ENCODE measurements around the gene NR2C2. TPM values are rescaled to one million over a fixed set of nuclear protein-coding genes. Genes with fewer than 3 reads are reported as not detected.

Gene NR2C2
- total and polyA plus RNA-seq, 9 of the 15 experiments (the other 6 are each of a cell fraction or from before 2014, with no cell fraction given) = 6.1 to 33.0 (median 14.6) TPM

DNA sequence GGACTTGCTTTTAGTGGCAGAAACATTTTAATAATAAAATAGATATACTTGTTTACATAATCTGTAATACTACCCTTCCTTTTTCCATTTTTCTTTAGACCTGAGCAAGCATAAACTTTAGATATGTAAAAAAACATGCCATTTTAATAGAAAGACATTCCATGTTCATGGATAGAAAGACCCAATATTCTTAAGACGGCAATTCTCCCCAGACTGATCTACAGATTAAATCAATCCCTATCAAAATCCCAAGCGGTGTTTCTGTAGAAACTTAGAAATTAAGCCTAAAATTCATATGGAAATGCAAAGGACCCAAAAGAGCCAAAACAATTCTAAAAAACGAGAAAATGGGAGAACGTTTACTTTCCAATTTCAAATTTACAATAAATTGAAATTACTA is 106.2 kb downstream of the NR2C2 start:
- BruUV-seq (replicated peaks) = no TSS peak
- WGBS (ENCODE audit: insufficient coverage, low coverage, missing lambda C conversion rate) = 62% methylated on average over 4 of the region's 4 CpGs
- Histone ChIP-seq H2AFZ (ENCODE audit: low read depth, low read length) (no peak overlapping the region), H4K20me1 (replicated peaks; ENCODE audit: control insufficient read depth, insufficient read depth, low read length) (peaks cover 36% of the 10 kb centered on the region), H3K79me2 (ENCODE audit: control insufficient read depth, insufficient read depth, low read length) (peaks cover 97% of the 10 kb centered on the region), H3K36me3 (ENCODE audit: control insufficient read depth, insufficient read depth, low read length) (peaks cover 92% of the 10 kb centered on the region), H3K9me3 (replicated peaks; ENCODE audit: control insufficient read depth, insufficient read depth, low read depth, low read length) (no peaks in the 10 kb centered on the region), H3K9ac (ENCODE audit: insufficient read depth in 1 of 2, low read depth in 2 of 2, low read length in 2 of 2) (peak overlapping the region in 1 of 2 experiments; percentile 14; a peak in 1 of 4 replicates), H3K9me1 (ENCODE audit: control insufficient read depth, insufficient read depth, low read length) (peaks cover 20% of the 10 kb centered on the region), H3K4me2 (ENCODE audit: insufficient read depth, low read length) (peak overlapping the region; percentile 64; the same call in 1 of the 2 replicates), H3K27ac (ENCODE audit: extremely low read depth, low read depth, low read length) (peak overlapping the region; percentile 71; the same call in 1 of the 3 replicates), H3K4me1 (replicated peaks in 1 of 2; ENCODE audit: control insufficient read depth in 2 of 2, insufficient read depth in 2 of 2, low read length in 2 of 2) (peaks cover 40 to 45% of the 10 kb centered on the region in 2 experiments), H3K27me3 (ENCODE audit: control insufficient read depth in 2 of 2, insufficient read depth in 2 of 2, low read length in 2 of 2) (no peaks in the 10 kb centered on the region), H3K4me3 (no peak overlapping the region)
- DNase-seq (ENCODE audit: extremely low read depth in 1 of 4, low spot score in 3 of 4) (no peak), FAIRE-seq (no peak), ATAC-seq (no peak)
- intact Hi-C loops (cut with micrococcal nuclease) (loop anchor here (2.0 to 5.0 kb wide), 3 partner anchors 45 to 126 kb away; partner anchors contain the start of gene RBSN), in situ Hi-C loops (cut with MboI) (no loop called here)
- POLR2A ChIA-PET = interaction anchor here (0.7 to 3.5 kb wide), 6 partner anchors 9 to 76 kb away, joined by 3 to 35 read pairs (median 4); partner anchors contain the start of gene MRPS25
- CTCF ChIA-PET (ENCODE audit: low intra/inter-chr PET ratio) = no interaction called here
- TF ChIP-seq, protein P1, sequence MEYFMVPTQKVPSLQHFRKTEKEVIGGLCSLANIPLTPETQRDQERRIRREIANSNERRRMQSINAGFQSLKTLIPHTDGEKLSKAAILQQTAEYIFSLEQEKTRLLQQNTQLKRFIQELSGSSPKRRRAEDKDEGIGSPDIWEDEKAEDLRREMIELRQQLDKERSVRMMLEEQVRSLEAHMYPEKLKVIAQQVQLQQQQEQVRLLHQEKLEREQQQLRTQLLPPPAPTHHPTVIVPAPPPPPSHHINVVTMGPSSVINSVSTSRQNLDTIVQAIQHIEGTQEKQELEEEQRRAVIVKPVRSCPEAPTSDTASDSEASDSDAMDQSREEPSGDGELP (CRISPR knock-in tag; IDR thresholded peaks at IDR 0.05; ENCODE audit: borderline replicate concordance) = no peak
- no peak for TF ChIP-seq HMGN3 (IDR thresholded peaks at IDR 0.05; ENCODE audit: borderline replicate concordance, extremely low read depth, insufficient read length, low read depth, low read length)
- TF ChIP-seq, protein P2, sequence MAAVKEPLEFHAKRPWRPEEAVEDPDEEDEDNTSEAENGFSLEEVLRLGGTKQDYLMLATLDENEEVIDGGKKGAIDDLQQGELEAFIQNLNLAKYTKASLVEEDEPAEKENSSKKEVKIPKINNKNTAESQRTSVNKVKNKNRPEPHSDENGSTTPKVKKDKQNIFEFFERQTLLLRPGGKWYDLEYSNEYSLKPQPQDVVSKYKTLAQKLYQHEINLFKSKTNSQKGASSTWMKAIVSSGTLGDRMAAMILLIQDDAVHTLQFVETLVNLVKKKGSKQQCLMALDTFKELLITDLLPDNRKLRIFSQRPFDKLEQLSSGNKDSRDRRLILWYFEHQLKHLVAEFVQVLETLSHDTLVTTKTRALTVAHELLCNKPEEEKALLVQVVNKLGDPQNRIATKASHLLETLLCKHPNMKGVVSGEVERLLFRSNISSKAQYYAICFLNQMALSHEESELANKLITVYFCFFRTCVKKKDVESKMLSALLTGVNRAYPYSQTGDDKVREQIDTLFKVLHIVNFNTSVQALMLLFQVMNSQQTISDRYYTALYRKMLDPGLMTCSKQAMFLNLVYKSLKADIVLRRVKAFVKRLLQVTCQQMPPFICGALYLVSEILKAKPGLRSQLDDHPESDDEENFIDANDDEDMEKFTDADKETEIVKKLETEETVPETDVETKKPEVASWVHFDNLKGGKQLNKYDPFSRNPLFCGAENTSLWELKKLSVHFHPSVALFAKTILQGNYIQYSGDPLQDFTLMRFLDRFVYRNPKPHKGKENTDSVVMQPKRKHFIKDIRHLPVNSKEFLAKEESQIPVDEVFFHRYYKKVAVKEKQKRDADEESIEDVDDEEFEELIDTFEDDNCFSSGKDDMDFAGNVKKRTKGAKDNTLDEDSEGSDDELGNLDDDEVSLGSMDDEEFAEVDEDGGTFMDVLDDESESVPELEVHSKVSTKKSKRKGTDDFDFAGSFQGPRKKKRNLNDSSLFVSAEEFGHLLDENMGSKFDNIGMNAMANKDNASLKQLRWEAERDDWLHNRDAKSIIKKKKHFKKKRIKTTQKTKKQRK (IDR thresholded peaks at IDR 0.05; ENCODE audit: borderline replicate concordance, low read depth, low read length) = no peak
- TF ChIP-seq SRSF7 (optimal IDR thresholded peaks at IDR 0.05; ENCODE audit: low read depth, low read length) = no peak
- no peak for TF ChIP-seq KDM2B (CRISPR knock-in tag; IDR thresholded peaks at IDR 0.05)
- TF ChIP-seq FOSL1 (tag; conservative IDR thresholded peaks at IDR 0.05) = no peak
- no peak for TF ChIP-seq ETV1 (tag; conservative IDR thresholded peaks at IDR 0.05; ENCODE audit: low read depth)
- no peak for TF ChIP-seq BCOR (IDR thresholded peaks at IDR 0.05)
- no peak for TF ChIP-seq PPARD (CRISPR knock-in tag; IDR thresholded peaks at IDR 0.05)
- TF ChIP-seq, protein P3, sequence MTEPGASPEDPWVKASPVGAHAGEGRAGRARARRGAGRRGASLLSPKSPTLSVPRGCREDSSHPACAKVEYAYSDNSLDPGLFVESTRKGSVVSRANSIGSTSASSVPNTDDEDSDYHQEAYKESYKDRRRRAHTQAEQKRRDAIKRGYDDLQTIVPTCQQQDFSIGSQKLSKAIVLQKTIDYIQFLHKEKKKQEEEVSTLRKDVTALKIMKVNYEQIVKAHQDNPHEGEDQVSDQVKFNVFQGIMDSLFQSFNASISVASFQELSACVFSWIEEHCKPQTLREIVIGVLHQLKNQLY (CRISPR knock-in tag; conservative IDR thresholded peaks at IDR 0.05) = no peak
- TF ChIP-seq ILF3 (IDR thresholded peaks at IDR 0.05; ENCODE audit: borderline replicate concordance) = no peak
- TF ChIP-seq, protein P4, sequence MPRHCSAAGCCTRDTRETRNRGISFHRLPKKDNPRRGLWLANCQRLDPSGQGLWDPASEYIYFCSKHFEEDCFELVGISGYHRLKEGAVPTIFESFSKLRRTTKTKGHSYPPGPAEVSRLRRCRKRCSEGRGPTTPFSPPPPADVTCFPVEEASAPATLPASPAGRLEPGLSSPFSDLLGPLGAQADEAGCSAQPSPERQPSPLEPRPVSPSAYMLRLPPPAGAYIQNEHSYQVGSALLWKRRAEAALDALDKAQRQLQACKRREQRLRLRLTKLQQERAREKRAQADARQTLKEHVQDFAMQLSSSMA (CRISPR knock-in tag; IDR thresholded peaks at IDR 0.05) = no peak
- TF ChIP-seq, protein P5, sequence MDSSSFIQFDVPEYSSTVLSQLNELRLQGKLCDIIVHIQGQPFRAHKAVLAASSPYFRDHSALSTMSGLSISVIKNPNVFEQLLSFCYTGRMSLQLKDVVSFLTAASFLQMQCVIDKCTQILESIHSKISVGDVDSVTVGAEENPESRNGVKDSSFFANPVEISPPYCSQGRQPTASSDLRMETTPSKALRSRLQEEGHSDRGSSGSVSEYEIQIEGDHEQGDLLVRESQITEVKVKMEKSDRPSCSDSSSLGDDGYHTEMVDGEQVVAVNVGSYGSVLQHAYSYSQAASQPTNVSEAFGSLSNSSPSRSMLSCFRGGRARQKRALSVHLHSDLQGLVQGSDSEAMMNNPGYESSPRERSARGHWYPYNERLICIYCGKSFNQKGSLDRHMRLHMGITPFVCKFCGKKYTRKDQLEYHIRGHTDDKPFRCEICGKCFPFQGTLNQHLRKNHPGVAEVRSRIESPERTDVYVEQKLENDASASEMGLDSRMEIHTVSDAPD (CRISPR knock-in tag; IDR thresholded peaks at IDR 0.05) = no peak
